ENCODE measurements around the gene COBL.

DNA sequence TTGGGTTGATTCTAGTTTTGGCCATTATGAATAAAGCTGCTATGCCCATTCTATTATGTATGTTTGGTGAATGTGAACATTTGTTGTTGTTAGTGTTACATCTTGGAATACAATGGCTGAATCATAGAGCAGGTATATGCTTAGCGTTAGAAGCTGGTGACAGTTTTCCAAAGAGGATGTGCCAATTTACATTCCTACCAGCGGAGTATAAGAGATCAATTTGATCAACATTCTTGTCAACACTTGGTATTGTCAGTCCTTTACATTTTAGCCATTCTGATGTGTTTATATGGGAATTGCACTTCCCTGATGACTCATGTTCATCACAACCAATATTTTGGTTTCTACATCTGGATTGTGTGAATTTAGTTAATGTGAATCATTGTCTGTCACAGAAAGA is 37.8 kb upstream of the COBL start:
- TF ChIP-seq, protein P1, sequence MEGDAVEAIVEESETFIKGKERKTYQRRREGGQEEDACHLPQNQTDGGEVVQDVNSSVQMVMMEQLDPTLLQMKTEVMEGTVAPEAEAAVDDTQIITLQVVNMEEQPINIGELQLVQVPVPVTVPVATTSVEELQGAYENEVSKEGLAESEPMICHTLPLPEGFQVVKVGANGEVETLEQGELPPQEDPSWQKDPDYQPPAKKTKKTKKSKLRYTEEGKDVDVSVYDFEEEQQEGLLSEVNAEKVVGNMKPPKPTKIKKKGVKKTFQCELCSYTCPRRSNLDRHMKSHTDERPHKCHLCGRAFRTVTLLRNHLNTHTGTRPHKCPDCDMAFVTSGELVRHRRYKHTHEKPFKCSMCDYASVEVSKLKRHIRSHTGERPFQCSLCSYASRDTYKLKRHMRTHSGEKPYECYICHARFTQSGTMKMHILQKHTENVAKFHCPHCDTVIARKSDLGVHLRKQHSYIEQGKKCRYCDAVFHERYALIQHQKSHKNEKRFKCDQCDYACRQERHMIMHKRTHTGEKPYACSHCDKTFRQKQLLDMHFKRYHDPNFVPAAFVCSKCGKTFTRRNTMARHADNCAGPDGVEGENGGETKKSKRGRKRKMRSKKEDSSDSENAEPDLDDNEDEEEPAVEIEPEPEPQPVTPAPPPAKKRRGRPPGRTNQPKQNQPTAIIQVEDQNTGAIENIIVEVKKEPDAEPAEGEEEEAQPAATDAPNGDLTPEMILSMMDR (IDR thresholded peaks at IDR 0.05) = no peak
- no peak for TF ChIP-seq POLR2A (IDR thresholded peaks at IDR 0.05)

All from right lobe of liver (tissue), 4 donors.